Mucosa of gallbladder (tissue), 1 donor: Measurements from ENCODE around the gene EPN2. TPM values are rescaled to one million over a fixed set of nuclear protein-coding genes. Genes with fewer than 3 reads are reported as not detected.
"Not testable (repeated sequence)": the region's sequence is repeated elsewhere in the genome, so short reads cannot be mapped to it uniquely, and the experiment has no call there.

Source experiments
- DNase-seq: peaks from one replicate; pipeline ENCODE4 v3.0.0-alpha.2; 2020; ENCODE audit warnings: low spot score
- total RNA-seq: library from RNA; stranded (reverse); gene quantifications from one replicate; pipeline ENCODE4 v1.2.1, GENCODE V29; 2021
- donor health status: DM: no; HTN: no; CAD: no.

Gene EPN2
- total RNA-seq, 1 donor from 2014 or later = 47.0 TPM

DNA sequence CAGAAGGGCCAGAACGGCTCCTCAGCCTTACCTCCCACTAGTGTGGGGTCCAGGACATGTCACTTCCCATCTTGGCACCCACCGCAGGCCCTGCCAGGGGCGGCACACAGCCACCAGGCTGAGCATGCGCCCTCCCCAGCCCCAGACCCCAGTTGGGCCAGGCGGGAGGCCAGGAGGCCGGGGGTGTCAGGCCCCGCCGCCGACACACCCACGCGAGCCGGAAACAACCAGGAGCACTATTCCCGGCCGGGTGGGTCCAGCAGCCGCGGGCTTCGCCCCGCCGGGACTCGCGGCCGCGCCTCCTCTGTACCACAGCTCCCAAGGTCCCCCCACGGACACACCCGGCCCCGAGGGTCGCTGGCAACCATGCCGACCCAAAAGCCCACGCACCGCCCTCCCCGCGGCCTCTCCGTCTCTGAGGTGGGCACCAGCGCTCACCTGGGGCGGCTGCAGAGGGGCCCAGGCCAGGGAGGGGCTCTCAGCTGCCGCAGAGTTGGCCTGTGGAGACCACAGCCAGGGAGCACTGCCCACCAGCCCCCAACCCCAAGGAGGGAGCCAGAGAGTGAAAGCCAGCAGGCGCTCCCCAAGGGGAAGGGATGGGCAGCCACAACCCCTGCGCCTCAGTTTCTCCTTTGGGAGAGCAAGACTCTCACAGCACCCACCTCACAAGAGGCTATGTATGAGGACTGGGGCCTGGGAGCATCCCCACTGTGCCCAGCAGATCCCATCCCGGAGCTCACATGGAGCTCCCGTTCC, 107.3 kb downstream of the EPN2 start:
- no peak for DNase-seq

DNA sequence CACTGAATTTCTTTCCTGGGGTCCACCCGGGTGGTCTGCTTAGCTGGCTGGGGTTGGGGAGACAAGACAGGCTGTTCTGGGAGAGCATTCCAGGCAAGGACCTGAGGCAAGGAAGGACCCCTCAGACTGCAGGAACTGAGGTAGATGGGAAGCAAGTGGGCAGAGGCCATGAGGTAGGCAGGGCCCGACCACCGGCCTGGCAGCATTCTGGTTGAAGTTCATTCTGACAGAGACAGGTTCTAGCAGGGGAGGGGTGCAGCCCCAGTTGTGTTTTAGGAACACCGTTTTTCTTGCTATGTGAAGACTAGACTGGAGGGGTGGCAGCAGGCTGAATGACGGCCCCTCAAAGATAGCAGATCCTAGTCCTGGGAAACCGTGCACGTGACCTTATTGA, 107.9 kb downstream of the EPN2 start:
- no peak for DNase-seq

DNA sequence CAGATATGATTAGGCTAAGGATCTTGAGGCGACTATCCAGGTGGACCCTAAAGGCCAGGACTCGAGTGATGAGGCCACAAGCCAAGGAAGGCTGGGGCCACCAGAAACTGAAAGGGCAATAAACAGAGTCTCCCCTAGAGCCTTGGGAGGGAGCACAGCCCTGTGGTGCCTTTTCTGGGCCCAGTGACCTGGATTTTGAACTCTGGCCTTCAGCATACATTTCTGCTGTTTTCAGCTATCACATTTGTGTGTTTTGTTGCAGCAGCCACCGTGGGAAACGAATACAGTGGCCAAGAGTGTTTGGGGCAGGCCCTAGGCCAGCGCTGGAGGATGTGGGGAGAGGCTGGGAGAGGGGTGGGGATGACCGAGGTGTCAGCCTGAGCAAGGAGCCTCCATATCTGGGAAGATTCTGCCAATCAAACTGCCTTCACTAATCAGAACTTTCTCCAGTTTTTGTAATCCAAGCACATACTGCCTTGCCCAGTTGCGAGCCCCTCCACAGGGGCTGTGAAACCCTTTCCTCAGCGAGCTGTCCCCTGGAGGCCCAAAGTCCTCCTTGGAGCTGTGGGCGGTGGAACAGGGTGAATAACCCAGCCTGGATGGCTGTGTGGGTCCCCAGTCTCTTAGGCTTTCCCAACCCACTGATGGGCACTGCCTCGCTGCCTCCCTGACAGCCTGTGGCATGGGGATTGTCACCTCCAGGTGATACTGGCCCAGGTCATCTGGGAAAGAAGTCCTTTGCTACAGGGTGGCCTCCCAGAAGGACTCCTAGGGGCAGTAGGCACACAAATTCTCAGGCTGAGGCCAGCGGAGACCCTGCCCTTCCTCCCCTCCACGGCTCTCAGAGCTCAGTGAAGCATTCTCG, 108.6 kb downstream of the EPN2 start:
- DNase-seq = no peak

DNA sequence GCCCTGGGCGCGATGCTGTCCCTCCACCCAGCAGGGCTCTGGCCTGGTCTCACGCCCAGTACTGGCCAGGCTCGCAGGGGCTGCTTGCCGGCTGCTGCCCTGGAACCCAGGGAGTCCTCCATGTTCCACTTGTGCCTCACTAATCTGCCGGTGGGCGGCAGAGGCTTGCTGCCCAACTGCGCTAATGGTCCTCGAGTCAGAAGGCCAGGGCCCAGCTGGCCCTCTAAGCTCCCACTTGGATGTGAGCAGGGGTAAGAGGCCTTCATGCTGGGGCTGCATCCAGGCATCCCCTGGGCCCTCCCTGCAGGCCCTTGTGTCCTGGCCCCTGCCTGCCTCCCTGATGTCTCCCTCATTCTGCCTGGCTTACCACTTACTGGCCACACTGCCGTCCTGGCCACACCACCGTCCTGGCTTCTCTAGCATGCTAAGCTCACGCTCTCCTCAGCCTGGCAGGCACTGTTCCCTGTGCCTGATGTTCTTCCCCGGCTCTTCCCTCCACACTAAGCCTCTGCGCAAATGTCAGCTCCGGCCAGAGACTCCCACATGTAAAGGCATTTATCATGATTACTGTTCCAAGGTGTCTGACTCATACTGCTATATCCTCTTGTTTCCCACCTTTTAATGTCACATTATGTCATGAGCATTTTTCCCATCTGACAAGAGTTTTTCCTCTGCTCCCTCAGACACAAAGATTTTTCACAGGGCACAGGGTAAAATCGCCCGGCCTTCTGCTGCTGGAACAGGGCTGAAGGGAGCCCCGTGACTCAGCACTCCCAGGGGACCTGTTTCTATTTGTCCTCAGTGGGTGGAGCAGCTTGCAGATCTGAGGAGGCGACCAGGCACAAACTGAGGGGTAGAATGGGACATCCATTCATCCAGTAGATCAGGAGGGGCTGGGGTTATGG, 109.4 kb downstream of the EPN2 start:
- DNase-seq = peak; percentile 47

DNA sequence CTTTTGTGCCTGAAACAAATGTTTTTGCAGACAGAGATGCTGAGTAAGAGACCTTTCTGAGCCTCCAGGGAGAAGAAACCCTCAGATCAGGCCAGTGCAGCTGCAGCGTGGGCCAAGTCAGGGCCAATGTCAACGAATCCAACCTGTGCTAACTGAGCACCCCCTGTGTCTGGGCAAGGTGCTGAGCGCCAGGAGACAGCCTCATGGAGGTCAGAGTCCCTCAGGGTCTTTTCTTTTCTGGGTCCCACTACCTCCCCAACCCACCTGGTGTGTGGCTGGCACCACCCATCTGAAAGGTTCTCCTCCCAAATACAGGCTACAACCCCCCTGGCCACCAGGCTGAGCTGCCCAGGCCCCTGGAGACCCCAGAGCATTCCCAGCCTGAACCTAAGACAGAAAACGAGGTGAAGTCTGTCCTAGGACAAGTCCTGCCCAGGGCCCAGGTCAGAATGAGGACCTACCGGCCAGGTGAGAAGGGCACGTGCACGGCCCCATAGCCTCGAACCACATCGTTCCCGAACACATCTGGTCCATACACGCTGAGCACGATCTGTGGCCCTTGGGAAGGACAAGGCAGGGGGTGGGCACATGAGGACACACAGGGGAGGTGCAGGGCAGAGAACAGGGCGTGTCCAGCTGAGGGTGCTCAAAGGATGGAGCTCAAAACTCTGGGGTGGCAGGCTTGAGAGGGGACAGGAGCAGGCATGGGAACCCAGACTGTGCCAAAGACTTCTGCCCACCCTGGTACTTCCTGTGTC, 110.3 kb downstream of the EPN2 start:
- no peak for DNase-seq

DNA sequence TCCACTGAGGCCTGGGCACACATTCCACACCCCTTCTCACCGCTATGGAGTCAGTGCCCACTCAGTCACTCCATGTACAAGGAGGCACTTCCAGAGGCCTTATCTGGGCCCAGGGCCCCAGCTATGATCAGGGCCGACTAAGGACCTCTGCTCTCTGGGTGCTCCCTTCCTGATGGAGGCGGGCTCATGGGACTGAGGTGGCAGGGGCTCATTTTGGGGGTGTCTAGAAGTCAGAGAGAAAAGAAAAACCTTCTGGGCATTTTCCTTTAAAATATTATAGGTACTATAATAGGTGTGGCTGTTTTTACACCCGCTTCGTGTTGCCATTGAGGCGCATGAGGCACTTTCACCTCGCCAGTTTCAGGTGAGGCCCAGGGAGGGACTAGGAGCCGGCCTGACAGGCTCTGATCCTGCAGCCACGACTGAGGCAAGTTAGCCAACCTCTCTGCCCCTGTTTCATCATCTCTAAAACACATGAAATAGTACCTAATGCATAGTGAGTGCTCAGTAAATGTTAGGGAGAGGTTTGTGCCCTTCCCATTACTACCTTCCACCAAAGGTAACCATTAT, 111.0 kb downstream of the EPN2 start:
- DNase-seq = no peak

DNA sequence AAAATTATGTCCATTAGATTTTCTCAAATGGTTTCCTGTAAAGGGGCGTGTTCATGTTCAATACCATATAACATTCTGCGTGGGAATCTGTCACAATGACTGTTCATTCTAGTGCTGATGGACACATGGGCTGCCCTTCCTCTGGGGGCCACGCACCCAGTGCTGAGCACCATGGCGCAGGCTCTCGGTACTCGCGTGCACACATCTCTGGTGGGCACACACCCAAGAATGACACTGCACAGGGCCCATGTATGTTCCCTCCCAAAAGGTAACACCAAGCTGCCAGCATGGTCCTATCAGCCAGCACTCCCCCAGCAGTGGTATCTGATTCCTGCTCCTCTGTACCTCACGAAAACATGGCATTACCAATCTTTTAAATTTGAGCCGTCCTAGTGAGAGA, 111.6 kb downstream of the EPN2 start:
- DNase-seq = no peak

DNA sequence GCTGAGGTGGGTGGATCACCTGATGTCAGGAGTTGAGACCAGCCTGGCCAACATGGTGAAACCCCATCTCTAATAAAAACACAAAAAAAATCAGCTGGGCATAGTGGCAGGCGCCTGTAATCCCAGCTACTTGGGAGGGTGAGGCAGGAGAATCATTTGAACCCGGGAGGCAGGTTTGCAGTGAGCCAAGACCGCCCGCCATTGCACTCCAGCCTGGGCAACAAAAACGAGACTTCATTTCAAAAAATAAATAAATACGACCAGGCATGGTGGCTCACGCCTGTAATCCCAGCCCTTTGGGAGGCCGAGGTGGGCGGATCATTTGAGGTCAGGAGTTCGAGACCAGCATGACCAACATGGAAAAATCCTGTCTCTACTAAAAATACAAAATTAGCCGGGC, 116.2 kb downstream of the EPN2 start:
- DNase-seq = not testable (repeated sequence)

DNA sequence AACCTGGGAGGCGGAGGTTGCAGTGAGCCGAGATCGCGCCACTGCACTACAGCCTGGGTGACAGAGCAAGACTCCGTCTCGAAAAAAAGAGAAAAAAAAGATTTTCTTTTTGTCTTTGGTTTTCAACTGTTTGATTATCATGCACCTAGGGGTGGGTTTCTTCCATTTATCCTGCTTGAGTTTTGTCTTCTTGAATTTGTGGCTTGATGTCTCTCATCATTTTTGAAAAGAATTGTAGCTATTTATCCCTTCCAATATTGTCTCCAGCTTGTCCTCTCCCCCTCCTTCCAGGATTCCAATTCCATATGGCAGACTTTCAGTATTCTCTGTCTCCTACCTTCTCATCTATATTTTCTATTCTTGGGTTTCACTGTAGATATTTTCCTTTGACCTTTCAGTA, 117.6 kb downstream of the EPN2 start:
- DNase-seq = no peak

DNA sequence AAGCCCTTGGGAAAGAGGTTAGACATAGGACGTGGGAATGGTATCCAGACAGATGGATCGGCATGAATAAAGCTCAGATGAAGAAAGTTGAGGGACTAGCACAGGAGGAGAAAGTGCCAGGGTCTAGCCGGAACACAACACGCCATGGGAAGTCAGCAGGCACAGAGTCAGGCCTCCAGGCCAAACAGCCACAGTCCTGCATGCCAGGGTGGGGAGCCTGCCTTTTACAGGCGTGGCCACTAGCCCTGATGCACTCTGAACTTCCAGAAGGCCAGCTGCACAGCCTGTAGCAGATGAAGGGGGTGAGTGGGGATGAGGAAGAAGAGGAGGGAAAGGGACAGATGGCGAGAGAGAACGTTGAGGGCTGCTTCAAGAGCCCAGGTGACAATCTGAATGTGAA, 120.2 kb downstream of the EPN2 start:
- DNase-seq = no peak

DNA sequence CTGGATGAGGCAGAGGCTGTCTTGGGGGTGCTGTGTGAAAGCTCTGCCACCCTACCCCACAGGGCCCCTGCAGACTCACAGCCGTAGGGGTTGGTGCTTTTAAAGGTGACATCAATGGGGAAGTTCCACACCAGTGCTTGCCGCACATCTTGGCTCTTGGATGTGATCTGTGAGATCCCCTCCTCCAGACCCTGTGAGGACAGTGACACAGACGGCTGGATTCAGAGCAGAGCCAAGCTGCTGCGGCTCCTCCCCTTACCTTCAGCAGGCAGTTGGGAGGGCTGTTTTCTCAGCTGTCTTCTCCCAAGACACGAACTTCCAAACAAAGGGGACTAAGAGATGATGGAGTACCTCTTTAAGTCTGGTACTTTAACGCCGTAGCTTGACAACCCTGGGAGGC, 120.6 kb downstream of the EPN2 start:
- no peak for DNase-seq

DNA sequence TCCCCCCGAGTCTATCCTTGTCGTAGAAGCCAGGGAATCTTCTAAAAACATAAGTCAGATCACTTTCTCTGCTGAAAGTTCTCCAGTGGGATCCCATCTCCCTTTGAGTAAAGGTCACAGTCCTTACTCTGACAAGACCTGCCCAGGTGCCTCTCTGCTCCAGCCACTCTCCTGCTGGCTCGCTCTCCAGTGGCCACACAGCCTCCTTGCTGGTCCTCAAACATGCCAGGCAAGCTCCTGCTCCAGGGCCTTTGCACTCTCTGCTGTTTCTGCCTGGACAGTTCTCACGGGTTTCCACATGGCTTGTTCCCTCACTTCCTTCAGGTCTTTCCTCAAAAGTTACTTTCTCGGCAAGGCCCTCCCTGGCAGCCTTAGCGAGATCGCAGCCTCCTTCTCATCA, 122.0 kb downstream of the EPN2 start:
- no peak for DNase-seq

DNA sequence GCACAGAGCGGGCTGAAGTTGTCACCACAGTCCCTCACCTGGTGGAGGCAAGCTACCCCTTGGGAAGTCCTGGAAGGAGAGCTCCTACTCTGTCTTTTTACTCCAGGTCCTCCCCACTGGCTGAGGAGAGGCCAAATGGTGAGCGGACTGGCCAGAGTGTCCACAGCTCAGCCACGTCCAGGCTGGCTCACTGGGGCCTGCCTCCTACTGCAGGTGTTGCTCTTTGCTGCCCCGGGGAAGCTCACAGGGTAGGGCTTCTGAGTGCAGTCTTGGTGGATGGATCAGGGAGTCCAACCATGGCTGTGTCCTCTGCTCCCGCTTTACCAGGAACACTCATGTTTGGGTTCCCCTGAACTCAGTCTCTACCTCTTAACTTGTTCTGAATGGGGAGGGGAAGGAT, 122.7 kb downstream of the EPN2 start:
- DNase-seq = no peak

DNA sequence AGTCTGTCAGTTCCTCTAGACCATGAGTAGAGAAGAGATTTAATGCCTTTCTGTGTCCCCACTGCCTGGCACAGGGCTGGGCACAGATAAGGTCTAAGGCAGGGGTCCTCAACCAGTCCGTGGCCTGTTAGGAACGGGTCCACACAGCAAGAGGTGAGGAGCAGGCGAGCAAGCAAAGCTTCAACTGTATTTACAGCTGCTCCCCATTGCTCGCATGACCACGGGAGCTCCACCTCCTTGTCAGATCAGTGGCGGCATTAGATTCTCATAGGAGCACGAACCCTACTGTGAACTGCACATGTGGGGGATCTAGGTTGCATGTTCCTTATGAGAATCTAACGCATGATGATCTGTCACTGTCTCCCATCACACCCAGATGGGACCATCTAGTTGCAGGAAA, 123.6 kb downstream of the EPN2 start:
- no peak for DNase-seq

DNA sequence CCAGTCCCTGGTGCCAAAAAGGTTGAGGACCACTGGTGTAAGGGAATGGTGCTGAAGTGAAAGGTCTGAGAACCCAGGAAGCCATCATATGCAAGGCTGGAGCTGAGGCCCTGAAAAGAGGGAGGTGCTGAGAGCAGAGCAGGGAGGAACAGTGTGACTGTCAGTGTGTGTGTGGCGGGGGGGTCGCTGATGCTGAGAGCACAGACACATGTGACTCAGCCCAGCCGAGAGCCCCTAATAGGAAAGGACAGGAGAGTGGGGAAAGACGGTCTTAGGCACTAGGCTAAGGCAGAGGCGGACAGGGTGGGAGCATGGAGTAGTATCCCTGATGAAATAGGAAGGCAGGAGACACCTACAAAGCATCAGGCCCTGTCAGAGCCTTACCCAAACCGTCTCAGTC, 124.2 kb downstream of the EPN2 start:
- DNase-seq = no peak

DNA sequence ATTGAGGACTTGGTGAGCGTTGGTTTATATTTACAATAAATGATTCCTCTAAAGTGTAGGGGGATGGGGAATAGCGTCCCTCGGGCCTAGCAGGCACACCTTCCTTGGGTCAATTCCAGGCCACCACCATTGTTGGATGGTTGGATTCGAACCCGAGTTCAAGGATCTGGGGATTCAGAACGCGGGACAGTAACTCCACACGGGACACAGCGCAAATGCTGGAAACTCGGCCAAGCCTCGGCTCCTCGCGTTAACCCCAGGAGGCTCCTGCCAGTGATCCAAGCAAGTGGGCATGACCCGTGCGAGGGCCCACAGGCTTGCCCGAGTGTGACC, 124.7 kb downstream of the EPN2 start:
- DNase-seq = no peak

DNA sequence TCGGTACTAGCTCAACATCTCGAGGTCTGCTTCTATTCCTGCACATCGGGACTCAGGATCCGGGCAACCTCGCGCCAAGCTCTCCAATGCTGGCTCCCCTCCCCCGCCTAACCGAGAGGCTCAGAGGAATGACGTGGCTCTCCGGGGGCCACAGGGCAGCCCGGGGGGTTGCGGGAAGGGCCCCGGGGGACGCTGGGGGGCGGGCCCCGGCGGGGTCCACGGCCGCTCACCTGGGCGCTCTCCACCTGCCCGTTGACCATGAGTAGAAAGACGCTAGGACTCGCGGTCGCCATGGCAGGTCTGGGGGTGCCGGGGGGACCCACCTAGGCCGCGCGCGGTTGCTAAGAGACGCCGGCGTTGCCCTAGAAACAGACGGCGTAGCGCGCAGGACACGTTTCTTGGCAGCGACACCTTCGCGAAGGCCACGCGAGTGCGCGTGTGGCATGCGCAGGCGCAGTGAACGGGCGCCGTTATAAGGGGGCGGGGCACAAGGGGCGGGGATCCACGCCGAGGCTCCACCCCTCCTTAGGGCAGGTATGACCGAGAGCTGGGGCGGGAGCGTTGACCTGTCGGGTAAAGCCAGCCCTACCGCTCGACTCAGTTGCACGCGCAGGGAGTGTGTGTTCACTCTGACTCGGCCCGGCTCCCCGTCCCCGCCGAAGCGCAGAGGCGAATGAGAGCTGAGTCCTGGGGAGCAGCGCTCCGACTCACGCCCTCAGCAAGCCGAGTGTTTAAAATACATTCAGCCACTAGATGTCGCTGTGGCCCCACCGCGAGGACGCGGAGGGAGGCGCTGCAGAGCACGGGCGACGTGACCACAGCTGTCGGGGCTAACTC, 125.3 kb downstream of the EPN2 start, which contains the start of gene B9D1:
Gene B9D1 (minus strand): TSS at position 447 of the 837 bp plus-strand sequence. CDS start 154 bp downstream, at position 293.
- peak; percentile 95 for DNase-seq

DNA sequence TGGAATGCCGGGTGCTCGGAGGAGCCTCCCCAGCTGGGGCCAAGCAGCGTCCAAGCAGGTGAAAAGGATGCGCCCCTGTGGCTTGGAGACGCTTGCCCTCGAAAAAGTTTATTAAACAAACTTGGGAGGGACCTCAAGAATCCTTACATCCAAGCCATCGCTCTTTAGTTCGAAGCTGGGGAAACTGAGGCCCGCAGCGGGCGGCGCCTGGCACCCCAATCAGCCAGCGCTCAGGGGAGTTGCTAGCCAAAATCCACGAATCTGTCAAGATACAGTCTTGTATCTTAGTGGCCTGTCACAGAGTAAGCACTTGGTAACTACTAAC, 125.9 kb downstream of the EPN2 start:
- DNase-seq = no peak

DNA sequence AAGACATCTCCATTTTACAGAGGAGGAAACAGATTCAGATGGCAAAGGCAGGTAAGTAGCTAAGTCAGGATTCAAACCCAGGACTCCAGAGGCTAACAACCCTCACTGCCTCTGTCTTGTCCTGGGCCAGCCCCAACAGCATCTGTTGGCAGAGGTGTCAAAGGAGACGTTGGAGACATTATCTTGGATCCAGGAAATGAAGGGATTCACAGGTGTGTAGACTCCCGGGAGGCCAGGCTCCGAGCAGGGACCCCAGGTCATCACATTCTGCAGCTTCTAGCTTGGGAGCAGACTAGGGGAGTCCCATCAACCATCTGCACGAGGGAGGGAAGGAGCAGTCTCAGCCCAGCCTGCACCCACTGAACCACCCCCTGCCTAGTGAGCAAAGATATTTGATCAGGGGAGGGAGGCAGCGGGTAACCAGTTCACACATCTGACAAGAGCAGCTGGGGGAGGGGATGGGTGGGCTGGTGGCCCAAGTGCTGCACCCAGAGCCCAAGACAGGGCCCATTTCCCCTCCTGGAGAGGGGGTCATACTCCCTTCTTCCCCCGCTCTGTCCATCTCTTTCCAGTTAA, 126.4 kb downstream of the EPN2 start:
- DNase-seq = no peak
